OCI-LY1 (cell line): ENCODE data around the gene CHI3L1.

Experiments
- CTCF ChIP-seq: fragments of 200-600 bp; sonication (generic), shearing (Covaris generic); IDR thresholded peaks from 2 replicates; pipeline ENCODE4 v1.5.1; 2017; ENCODE audit warnings: mild to moderate bottlenecking, antibody characterized with exemption, low read length, moderate library complexity, mixed read lengths
- EZH2 ChIP-seq: fragments of 200-600 bp; sonication (generic), shearing (Covaris generic); IDR thresholded peaks from 2 replicates; pipeline ENCODE4 v1.8.0; 2017; ENCODE audit warnings: borderline replicate concordance, mixed run types, mild to moderate bottlenecking, antibody characterized with exemption, low read length, moderate library complexity, mixed read lengths

DNA sequence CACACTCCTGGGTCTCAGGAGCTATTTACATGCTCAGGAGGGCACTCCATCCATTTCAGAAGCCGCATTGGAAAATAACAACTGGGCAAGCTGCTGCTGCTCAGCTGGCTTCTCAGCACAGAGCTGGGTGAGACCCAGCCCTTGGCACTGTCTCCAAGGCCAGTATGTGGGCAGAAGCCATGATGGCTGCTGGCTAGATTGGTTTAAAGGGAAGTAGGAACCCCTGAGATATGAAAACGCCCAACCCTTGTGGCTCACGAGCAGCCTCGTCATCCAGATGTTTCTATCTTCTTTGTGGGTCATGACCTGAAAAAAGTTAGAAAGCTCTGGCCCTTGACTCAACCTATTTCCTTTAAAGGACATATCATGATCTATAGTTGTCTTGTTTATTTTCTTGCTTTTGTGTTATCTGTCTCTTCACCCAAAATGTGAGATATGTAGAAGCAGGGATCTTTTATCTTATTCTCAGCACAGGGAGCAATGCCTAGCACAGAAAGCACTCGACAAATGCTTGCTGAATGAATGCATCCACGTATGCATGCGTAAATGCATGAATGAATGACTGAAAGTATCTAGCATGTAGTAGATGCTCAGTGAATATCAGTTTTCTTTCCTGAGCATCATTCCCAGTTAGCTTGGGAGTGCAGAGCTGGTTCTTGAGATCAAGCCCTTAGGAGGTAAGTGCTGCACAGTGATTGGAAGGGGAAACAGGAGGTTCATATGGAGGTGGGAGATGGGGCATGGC, 22.4 kb downstream of the CHI3L1 start:
- TF ChIP-seq CTCF, result no peak
- no peak for TF ChIP-seq EZH2
